ENCODE data around the gene C6orf141.

GRCh38 chr6:49570474-49571079 lies 20.1 kb downstream of the C6orf141 start:
- TF ChIP-seq CTCF (conservative IDR thresholded peaks at IDR 0.05; ENCODE audit: low read depth, low read length): peak; percentile 69
- TF ChIP-seq EZH2 (IDR thresholded peaks at IDR 0.05; ENCODE audit: low read length, unreplicated experiment): no peak
- TF ChIP-seq EZH2phosphoT487 (IDR thresholded peaks at IDR 0.05; ENCODE audit: borderline replicate concordance, low read length): no peak

Measured in PC-3 (cell line).